Hepatic stellate cell (primary cell): ENCODE measurements around the gene HCCS.

ENCODE experiments used
- DNase-seq: peaks from one replicate; pipeline ENCODE4 v3.0.0; 2011; ENCODE audit warnings: low spot score

Gene HCCS

DNA sequence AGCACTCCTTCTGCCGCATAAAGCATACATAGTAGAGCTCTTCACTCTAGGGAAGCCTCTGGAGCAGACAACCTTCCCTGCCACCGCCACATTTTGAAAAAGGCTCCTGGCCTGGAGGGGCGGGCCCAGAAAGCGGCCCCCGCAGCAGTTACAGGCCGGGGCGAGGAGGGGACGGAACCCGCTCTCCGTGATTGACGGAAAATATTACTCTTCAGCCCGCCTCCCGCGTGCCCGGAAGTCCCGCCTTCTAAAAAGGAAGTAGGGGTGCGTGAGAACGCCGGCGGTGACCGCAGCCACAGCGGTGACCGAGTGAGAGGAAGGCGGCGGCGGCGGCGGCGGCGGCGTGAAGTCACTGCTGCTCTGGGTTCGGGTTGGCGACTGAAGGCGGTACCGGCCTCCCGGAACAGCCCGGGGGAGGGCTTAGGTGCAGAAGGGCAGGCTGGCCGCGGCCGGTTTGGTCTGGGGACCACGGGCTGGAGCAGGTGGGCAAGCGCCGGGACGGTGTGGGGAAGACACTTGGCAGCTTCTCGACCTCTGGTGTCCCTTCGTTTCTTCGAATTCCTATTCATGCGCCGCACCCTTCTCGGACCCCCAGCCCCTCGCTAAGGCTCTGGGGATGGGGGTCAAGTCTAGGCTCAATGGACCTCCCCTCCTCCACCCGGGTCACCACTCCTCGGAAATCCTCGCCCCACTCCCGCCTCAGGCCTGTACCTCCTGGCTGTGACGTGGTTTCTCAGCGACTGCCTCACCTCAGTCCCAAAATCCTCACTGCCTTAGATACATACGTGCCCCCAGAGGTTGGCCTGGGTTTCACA is at the start of gene HCCS:
HCCS (plus strand) TSS at position 296 of the 815 bp plus-strand sequence. CDS start 729 bp downstream, outside the sequence.
- peak; percentile 66 for DNase-seq

GRCh38 chrX:11064276-11064675 is 46.9 kb upstream of the HCCS start:
- no peak for DNase-seq

DNA sequence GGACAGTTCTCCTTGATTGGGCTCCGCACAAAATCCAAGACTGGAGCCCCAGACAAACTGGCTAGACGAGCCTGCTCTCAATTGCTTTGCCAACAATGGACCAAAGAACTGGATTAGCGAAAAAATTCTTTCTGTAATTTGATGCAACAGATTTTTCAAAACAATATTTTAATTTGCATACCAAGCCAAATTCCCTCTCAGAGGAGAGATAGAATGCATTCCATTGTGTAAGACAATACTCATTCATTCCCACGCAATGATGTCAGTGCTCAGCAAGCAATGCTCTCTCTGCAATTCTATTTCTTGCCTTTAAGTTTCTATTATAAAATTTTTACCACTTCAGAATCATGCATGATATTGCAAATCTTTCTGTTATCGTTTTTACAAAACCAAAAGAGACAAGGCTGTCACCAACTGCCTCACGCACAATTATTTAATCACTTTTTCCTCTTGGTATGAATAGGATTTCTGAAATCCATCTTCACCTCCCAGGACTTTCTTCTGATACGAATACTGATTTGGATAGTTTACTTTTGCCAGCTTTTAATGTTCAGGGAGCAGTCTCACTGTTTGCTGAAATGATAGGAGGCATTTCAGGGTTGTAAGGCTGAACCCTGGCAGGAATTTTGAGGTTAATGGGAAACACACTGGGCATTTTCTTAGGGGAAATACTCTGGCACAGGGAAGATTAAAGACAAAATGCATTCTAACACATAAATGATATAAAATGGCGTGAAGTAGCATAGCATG is 46.1 kb upstream of the HCCS start:
- peak; percentile 11 for DNase-seq

DNA sequence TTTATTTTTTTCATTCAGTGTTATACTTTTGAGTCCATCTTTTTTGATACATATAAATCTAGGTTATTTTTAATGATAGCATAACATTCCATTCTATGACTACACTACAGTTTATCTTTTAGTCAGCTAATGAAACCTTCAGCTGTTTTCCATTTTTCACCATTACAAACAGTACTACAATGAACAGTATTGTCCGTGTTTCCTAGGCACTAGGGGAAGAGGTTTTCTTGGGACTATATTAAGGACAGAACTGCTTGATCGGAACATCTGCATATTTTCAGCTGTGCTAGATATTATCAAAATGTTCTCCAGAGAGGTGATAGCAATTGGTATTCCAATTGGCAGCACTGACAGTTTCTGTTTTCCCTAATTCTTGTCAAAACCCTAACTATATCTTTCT is 44.3 kb upstream of the HCCS start:
- no peak for DNase-seq

- DNase-seq = no peak
These were observed 37.8 kb upstream of the HCCS start for GRCh38 chrX:11073381-11073780.

GRCh38 chrX:11080741-11081305 is 30.3 kb upstream of the HCCS start:
- DNase-seq = no peak

- no peak for DNase-seq
These were observed 29.6 kb upstream of the HCCS start for GRCh38 chrX:11081511-11081910.

GRCh38 chrX:11085305-11085704 is 25.8 kb upstream of the HCCS start:
- DNase-seq = no peak

DNA sequence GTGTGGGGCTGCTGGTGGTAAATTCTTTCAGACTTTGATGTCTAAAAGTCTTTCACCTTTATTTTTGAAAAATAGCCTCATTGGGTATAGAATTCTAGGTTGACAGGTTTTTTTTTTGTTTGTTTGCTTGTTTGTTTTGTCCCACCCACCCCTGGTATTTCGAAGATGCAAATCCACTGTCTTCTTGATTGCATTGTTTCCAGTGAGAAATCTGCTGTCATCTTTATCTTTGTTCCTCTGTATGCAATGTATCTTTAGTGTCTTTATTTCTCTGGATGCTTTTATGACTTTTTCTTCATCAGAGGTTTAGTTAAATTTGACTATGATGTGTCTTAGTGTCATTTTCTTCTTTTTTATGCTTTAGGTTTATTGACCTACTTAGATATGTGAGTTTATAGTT is 21.3 kb upstream of the HCCS start:
- no peak for DNase-seq

DNA sequence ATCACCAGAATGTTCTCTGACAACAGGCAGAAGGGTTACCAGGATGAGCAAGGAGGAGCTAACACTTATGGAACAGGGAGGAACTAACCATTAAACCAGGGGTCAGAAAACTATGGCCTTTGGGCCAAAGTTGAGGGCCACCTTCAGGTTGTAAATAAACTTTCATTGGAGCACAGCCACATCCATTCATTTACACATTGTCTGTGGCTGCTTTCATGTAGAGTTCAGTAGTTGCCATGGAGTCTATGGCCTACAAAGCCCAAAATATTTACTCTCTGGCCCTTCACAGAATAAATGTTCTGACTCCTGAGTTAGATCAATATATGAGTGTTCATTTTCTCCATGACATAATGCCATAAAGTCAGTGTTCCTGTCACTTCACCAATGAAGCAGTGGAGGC is 13.2 kb upstream of the HCCS start:
- DNase-seq = no peak

DNA sequence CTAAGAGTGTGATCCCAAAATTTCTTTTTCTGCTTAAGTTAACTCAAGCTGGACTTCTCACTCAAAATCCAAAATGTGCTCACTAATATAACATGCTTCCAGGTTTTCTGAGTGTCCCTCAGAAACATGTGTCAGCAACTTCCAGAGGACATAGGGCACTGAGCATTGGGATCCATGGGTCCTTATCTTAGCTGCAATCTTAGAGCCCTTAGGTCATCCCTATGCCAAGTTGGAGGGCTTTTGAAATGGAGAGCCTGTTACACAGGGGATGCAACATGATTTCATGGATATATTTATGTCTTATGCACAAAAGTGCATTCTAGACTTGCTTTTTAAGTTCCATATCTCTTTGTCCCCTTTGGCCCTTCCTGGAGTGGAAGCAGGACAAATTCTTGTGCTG is 11.7 kb upstream of the HCCS start:
- no peak for DNase-seq

DNA sequence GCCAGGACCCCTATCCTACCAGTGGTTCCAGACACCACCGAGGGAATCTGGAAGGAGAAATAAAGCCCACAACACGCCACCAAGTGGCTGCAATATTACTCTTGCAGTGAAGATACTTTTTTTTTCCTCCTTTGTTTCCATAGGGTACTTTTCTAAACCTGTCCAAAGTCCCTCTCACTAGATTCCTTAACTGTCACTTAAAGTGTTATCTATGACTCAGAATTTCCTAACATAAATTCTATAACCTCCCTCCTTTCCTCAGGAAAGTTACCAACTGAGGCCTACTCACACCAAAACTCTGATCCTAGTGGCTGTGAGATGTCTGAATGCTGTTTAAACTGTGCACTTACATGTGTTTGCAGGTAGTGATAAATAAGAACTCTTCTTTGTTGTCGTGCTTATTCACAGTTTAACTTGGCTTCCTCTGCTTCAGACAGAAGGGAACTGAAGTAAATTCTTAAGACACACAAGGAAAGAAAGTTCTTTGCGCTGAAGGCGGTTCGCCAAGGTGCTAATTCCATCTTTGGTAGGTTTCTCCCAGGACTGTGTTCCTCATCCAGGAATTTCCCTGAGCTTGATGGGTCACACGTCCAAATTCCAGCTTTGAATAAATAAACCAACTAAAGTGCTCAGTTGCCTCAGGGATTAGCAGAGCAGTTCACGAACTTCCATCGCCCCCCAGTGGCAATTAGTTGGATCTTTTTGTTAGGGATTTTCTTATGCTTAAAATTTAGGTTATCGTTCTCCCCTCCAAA is 10.7 kb upstream of the HCCS start:
- peak; percentile 52 for DNase-seq

DNA sequence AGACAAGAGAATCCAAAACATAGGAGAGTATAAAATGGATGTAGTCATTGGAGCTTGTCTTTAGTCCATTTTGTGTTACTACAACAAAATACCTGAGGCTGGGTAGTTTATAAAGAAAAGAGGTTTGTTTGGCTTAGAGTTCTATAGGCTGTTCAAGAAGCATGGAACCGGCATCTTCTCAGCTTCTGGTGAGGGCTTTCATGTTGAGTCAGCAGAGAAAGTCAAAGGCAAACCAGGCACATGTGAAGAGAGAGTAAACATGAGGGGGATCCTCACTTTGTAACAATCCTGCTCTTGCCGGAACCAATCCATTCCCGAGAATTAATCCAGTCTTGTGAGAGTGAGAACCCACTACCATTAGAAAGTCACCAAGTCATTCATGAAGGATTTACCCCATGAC is 8.1 kb upstream of the HCCS start:
- no peak for DNase-seq

DNA sequence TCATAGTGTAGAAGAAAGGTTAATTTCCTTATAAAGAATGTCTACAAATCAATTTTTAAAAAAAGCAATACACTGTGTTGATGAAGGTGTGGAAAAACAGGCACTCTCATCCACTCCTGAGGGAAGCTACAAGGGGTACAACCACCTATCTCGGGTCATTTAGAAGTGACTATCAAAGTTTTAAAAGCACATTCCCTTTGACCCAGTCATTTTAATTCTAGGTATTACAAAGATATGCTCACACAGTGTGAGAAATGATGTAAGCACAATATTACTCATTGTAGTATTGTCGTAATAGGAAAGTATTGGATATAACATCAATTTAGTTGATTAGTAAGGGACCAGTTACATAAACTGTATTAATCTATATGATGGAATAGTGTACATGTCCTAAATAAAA is 7.4 kb upstream of the HCCS start:
- no peak for DNase-seq

DNA sequence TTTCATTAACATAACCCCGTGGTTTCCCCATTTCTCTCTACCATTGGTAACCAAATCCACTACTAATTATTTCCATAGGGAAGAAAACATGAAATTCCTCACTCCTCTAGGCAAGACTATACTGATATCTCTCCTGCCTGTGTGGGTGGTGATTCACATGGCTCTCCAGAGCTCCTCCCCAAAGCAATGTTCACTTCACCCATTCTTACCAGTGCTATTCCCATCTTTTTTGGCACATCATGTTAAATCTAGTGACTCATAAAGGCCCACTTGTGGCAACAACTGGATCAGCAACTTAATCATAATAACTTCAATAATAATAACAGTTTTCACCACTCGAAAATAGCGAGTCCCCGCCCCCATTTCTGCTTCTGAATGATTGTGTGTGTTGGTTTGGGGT is 6.1 kb upstream of the HCCS start:
- no peak for DNase-seq

DNA sequence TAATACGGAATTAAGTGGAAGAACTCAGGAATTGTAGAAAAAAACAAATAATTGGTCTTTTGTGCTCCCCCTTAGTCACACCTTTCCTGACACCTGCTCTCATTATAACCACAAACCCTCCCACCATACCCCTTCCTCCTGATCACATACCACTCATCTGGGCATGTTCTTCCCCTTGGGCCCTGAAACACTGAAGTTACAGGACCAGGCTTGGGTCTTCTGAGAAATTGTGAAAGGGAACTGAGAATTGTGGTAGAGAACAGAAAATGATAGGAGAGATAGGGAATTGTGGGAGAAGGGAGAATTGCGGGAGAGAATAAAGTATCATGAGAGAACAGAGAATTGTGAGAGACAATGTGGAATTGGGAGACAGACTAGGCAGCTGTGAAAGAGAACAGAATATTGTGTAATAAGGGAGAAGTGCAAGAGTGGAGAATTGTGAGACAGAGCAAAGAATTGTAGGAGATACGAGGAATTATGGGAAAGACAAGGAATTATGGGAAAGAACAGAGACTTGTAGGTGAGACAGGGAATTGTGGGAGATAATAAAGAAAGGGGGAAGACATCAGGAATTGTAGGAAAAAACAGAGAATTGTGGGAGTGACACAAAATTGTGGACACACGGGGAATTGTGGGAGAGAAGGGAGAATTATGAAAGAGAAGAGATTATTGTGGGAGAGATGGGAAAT is 2.7 kb upstream of the HCCS start:
- DNase-seq = no peak

DNA sequence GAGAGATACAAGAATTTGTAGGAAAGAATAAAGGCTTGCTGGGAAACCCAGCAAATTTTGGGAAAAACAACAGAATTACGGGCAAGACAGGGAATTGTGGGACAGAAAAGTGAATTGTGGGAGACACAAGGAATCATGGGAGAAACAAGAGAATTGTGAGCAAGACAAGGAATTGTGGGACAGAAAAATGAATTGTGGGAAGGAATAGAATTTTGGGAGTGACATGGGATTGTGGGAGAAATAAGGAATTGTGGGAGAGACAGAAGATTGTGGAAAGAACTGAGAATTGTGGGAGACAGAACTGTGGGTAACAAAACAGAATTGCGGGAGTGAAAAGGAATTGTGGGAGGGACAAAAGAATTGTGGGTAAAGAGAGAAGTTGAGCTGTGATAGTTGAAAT is 1.2 kb upstream of the HCCS start:
- no peak for DNase-seq

DNA sequence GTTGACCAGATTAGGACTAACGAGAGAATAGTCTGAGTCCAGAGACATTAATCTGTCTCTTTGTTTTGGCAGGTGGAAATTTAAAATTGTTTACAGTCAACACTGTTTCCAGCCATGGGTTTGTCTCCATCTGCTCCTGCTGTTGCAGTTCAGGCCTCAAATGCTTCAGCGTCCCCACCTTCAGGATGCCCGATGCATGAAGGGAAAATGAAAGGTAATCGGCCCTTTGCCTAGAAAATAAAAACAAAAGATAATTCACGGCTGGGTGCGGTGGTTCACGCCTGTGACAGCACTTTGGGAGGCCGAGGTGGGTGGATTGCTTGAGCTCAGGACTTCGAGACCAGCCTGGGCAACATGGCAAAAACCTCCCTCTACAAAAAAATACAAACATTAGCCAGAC is 815 bp downstream of the HCCS start:
- DNase-seq = no peak

- DNase-seq = no peak
These were observed 2.6 kb downstream of the HCCS start for GRCh38 chrX:11113731-11114130.

- no peak for DNase-seq
These were observed 6.6 kb downstream of the HCCS start for GRCh38 chrX:11117745-11118144.

GRCh38 chrX:11119313-11119943 is 8.3 kb downstream of the HCCS start:
- no peak for DNase-seq
